ENCODE data around the gene CDK5RAP3. TPM values are rescaled to one million over a fixed set of nuclear protein-coding genes. Genes with fewer than 3 reads are reported as not detected.

CDK5RAP3 gene
- total RNA-seq, 1 donor = 50.3 TPM

- no peaks in the 10 kb centered on the region for H3K27me3 ChIP-seq (ENCODE audit: insufficient read depth, low read length)
- H3K79me2 ChIP-seq (ENCODE audit: insufficient read depth, low read length) = peaks cover 20% of the 10 kb centered on the region
- H3K9me3 ChIP-seq (ENCODE audit: low read depth, low read length) = no peaks in the 10 kb centered on the region
- peak overlapping the region; percentile 58 for H3K4me3 ChIP-seq (ENCODE audit: insufficient read depth, low read length)
- no peak for TF ChIP-seq CTCF (IDR thresholded peaks at IDR 0.05; ENCODE audit: extremely low read depth, low read depth, low read length)
- H3K4me2 ChIP-seq (ENCODE audit: insufficient read depth, low read length) = peak overlapping the region; percentile 76
- no peak for DNase-seq (ENCODE audit: insufficient read length, low spot score, missing footprints)
- peaks cover 24% of the 10 kb centered on the region for H3K4me1 ChIP-seq (ENCODE audit: insufficient read depth, low read length)
- no peak overlapping the region for H3K27ac ChIP-seq (ENCODE audit: low read depth, low read length)
- peak overlapping the region; percentile 87 for H2AFZ ChIP-seq (ENCODE audit: low read length)
- peaks cover 15% of the 10 kb centered on the region for H3K36me3 ChIP-seq (ENCODE audit: insufficient read depth, low read length)
- H4K20me1 ChIP-seq (ENCODE audit: insufficient read depth, low read length) = no peaks in the 10 kb centered on the region
These were observed 786 bp upstream of the CDK5RAP3 start for GRCh38 chr17:47969930-47970724.

GRCh38 chr17:47973541-47973940 is 2.6 kb downstream of the CDK5RAP3 start:
- Histone ChIP-seq H4K20me1 (ENCODE audit: insufficient read depth, low read length) (no peaks in the 10 kb centered on the region), H3K79me2 (ENCODE audit: insufficient read depth, low read length) (peaks cover 20% of the 10 kb centered on the region), H3K27me3 (ENCODE audit: insufficient read depth, low read length) (no peaks in the 10 kb centered on the region), H3K27ac (ENCODE audit: low read depth, low read length) (no peak overlapping the region), H3K4me3 (ENCODE audit: insufficient read depth, low read length) (no peak overlapping the region), H2AFZ (ENCODE audit: low read length) (no peak overlapping the region), H3K9me3 (ENCODE audit: low read depth, low read length) (no peaks in the 10 kb centered on the region), H3K36me3 (ENCODE audit: insufficient read depth, low read length) (peaks cover 40% of the 10 kb centered on the region), H3K4me2 (ENCODE audit: insufficient read depth, low read length) (no peak overlapping the region), H3K4me1 (ENCODE audit: insufficient read depth, low read length) (peaks cover 11% of the 10 kb centered on the region)
- TF ChIP-seq CTCF (IDR thresholded peaks at IDR 0.05; ENCODE audit: extremely low read depth, low read depth, low read length) = no peak
- DNase-seq (ENCODE audit: insufficient read length, low spot score, missing footprints) = no peak

GRCh38 chr17:47975189-47975822 is 4.4 kb downstream of the CDK5RAP3 start:
- no peak for TF ChIP-seq CTCF (IDR thresholded peaks at IDR 0.05; ENCODE audit: extremely low read depth, low read depth, low read length)
- Histone ChIP-seq H3K79me2 (ENCODE audit: insufficient read depth, low read length) (peaks cover 20% of the 10 kb centered on the region), H4K20me1 (ENCODE audit: insufficient read depth, low read length) (no peaks in the 10 kb centered on the region), H2AFZ (ENCODE audit: low read length) (no peak overlapping the region), H3K27ac (ENCODE audit: low read depth, low read length) (no peak overlapping the region), H3K36me3 (ENCODE audit: insufficient read depth, low read length) (peaks cover 58% of the 10 kb centered on the region), H3K27me3 (ENCODE audit: insufficient read depth, low read length) (no peaks in the 10 kb centered on the region), H3K4me2 (ENCODE audit: insufficient read depth, low read length) (no peak overlapping the region), H3K9me3 (ENCODE audit: low read depth, low read length) (no peaks in the 10 kb centered on the region), H3K4me1 (ENCODE audit: insufficient read depth, low read length) (peaks cover 11% of the 10 kb centered on the region), H3K4me3 (ENCODE audit: insufficient read depth, low read length) (no peak overlapping the region)
- no peak for DNase-seq (ENCODE audit: insufficient read length, low spot score, missing footprints)

- Histone ChIP-seq H3K9me3 (ENCODE audit: low read depth, low read length) (no peaks in the 10 kb centered on the region), H2AFZ (ENCODE audit: low read length) (no peak overlapping the region), H3K36me3 (ENCODE audit: insufficient read depth, low read length) (peaks cover 61% of the 10 kb centered on the region), H3K79me2 (ENCODE audit: insufficient read depth, low read length) (peaks cover 20% of the 10 kb centered on the region), H3K4me3 (ENCODE audit: insufficient read depth, low read length) (no peak overlapping the region), H4K20me1 (ENCODE audit: insufficient read depth, low read length) (no peaks in the 10 kb centered on the region), H3K27me3 (ENCODE audit: insufficient read depth, low read length) (no peaks in the 10 kb centered on the region), H3K4me1 (ENCODE audit: insufficient read depth, low read length) (peaks cover 11% of the 10 kb centered on the region), H3K4me2 (ENCODE audit: insufficient read depth, low read length) (no peak overlapping the region), H3K27ac (ENCODE audit: low read depth, low read length) (no peak overlapping the region)
- no peak for DNase-seq (ENCODE audit: insufficient read length, low spot score, missing footprints)
- TF ChIP-seq CTCF (IDR thresholded peaks at IDR 0.05; ENCODE audit: extremely low read depth, low read depth, low read length) = no peak
These were observed 4.9 kb downstream of the CDK5RAP3 start for GRCh38 chr17:47975823-47976205.
